T-helper 9 cell (primary cell): ENCODE data around the gene PLA2G4F.

Experiments
- DNase-seq: peaks from one replicate; pipeline ENCODE4 v3.0.0-alpha.2; 2020

PLA2G4F gene

GRCh38 chr15:42146551-42147430 is 9.6 kb downstream of the PLA2G4F start:
- no peak for DNase-seq

- DNase-seq: no peak
Observed at GRCh38 chr15:42145546-42146455, 10.6 kb downstream of the PLA2G4F start.

GRCh38 chr15:42144841-42145375 is 11.5 kb downstream of the PLA2G4F start:
- DNase-seq: no peak

- no peak for DNase-seq
Observed at GRCh38 chr15:42143866-42144625, 12.4 kb downstream of the PLA2G4F start.

GRCh38 chr15:42143356-42143755 is 13.1 kb downstream of the PLA2G4F start:
- no peak for DNase-seq

- DNase-seq: no peak
Observed at GRCh38 chr15:42141795-42142667, 14.4 kb downstream of the PLA2G4F start.

- no peak for DNase-seq
Observed at GRCh38 chr15:42141246-42141645, 15.2 kb downstream of the PLA2G4F start.

GRCh38 chr15:42140383-42141070 is 15.9 kb downstream of the PLA2G4F start:
- DNase-seq: no peak

GRCh38 chr15:42139596-42139995 is 16.8 kb downstream of the PLA2G4F start:
- no peak for DNase-seq

GRCh38 chr15:42138968-42139386 is 17.5 kb downstream of the PLA2G4F start:
- no peak for DNase-seq

- no peak for DNase-seq
Observed at GRCh38 chr15:42138411-42138810, 18.0 kb downstream of the PLA2G4F start.

- no peak for DNase-seq
Observed at GRCh38 chr15:42137461-42138261, 18.8 kb downstream of the PLA2G4F start.

GRCh38 chr15:42136513-42136912 is 19.9 kb downstream of the PLA2G4F start:
- DNase-seq: no peak

GRCh38 chr15:42135351-42135750 is 21.1 kb downstream of the PLA2G4F start:
- no peak for DNase-seq

GRCh38 chr15:42134617-42135245 is 21.7 kb downstream of the PLA2G4F start:
- no peak for DNase-seq

GRCh38 chr15:42133886-42134502 is 22.4 kb downstream of the PLA2G4F start:
- DNase-seq: peak; percentile 40

- DNase-seq: no peak
Observed at GRCh38 chr15:42133356-42133755, 23.1 kb downstream of the PLA2G4F start.

GRCh38 chr15:42131826-42132806 is 24.3 kb downstream of the PLA2G4F start:
- DNase-seq: no peak
